GM13976 (cell line): ENCODE measurements around the gene SLC17A2.

ENCODE experiments used
- DNase-seq: peaks from one replicate; pipeline ENCODE4 v3.0.0; 2012; ENCODE audit warnings: low spot score
- CTCF ChIP-seq: IDR thresholded peaks from 2 replicates; pipeline ENCODE4 v1.5.1; 2012; ENCODE audit warnings: borderline replicate concordance, mild to moderate bottlenecking; ENCODE audit not compliant: insufficient read depth; ENCODE audit errors: extremely low read depth, missing control alignments, control extremely low read depth
- in situ Hi-C: fragments of 300-500 bp; cut with MboI; formaldehyde crosslinking; loops from one replicate; pipeline ENCODE4 v1.12.0; 2022; ENCODE audit warnings: low sequenced_read_pairs, mixed read lengths, inconsistent platforms; ENCODE audit not compliant: unreplicated experiment

Gene SLC17A2, protein sequence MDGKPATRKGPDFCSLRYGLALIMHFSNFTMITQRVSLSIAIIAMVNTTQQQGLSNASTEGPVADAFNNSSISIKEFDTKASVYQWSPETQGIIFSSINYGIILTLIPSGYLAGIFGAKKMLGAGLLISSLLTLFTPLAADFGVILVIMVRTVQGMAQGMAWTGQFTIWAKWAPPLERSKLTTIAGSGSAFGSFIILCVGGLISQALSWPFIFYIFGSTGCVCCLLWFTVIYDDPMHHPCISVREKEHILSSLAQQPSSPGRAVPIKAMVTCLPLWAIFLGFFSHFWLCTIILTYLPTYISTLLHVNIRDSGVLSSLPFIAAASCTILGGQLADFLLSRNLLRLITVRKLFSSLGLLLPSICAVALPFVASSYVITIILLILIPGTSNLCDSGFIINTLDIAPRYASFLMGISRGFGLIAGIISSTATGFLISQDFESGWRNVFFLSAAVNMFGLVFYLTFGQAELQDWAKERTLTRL

DNA sequence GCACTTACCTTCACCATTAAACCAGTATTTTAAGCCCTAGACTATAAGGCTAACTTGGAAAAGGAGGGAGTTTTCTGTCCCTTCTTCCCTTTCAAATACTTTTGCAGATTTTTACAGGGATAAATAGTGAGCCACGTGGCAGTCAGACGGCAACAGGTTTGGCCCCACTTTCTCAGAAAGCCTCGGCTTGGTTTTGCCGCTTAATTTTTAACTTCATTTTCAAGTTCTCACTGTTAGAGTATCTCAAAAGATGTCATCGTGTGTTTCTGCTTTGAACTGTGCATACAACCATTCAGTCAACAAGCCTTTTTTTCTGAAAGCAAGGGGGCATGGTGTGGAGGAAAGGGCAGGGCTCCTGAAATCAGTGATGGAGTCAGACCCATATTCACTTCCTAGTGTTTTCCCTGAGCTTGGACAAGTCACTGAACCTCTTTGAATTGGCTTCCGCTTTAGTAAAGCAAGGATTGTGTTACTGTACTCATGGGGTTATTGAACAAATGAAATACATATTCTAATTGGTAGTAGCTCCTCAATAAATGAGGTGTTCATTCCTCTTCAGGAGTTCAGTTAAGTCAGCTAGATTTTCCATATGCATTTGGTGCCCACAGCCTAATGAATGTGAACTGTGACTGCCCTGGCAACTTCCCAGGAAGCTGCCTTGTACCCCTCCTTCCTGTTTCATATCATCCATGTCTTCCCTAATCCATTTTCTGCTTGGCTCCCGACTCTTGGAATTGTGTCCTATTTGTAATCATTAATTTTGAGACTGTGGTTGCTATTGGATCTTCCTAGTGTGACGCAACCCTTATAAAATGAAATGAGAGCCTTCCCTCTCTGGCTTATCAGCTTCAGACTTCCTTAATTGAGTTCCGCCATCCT is at the start of gene SLC17A2:
SLC17A2 (minus strand) TSS at position 160 of the 879 bp plus-strand sequence. CDS start 4,895 bp downstream, outside the sequence.
- no peak for TF ChIP-seq CTCF
- in situ Hi-C loops = loop anchor here (25.0 kb wide), 1 partner anchor 668 kb away; no protein-coding TSS in a partner anchor
- no peak for DNase-seq

DNA sequence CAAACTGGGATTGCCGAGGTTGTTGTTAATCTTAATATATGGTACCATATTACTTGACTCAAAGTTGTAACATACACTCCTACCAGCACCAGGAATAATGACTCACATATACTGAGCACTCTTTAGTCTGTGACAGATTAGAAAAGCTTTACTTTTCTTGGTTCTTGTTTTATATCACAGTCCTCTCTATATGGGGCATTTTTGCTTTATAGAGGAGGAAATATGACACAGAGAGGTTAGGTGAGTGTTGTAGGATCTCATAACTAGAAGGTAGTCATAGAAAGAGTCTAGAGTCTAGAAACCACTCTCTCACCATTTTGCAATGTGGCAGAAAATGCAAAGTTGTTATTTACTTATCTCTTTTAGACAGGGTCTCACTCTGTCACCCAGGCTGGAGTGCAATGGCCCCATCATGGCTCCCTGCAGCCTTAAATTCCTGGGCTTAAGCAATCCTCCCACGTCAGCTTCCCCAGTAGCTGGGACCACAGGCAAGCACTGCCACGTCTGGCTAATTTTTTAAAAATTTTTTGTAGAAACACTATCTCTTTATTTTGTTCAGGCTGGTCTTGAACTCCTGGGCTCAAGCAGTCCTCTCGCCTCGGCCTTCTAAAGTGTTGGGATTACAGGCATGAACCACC is 45.6 kb upstream of the SLC17A2 start:
- no peak for DNase-seq
- in situ Hi-C loops = no loop called here
- no peak for TF ChIP-seq CTCF

- TF ChIP-seq CTCF = no peak
- in situ Hi-C loops = no loop called here
- DNase-seq = no peak
Measured at GRCh38 chr6:25973923-25974555, 43.5 kb upstream of the SLC17A2 start.

DNA sequence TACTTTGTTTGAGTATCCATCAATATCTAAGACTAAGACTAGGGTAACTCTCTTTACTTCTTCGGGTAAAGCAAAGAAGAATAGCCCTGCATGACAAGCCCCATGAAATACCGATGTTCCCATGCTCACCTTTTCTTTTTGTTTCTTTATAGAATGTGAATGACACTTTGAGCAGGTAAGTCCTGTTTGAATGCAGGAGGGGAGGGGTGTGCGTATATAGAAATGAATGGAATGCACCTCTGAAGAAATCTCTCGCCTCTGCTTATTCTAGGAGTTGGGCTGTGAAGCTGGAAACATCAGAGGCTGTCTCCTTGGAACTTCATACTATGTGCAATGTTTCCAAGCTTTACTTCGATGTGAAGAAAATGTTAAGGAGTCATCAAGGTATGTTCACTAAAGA is 42.4 kb upstream of the SLC17A2 start:
- DNase-seq = no peak
- in situ Hi-C loops = no loop called here

GRCh38 chr6:25972128-25972527 is 41.6 kb upstream of the SLC17A2 start:
- no peak for TF ChIP-seq CTCF
- in situ Hi-C loops = no loop called here
- no peak for DNase-seq

More for the DNA sequence above, 42.4 kb upstream of the SLC17A2 start:
- TF ChIP-seq CTCF = no peak
